ENCODE results near the gene AKAP9. TPM values are rescaled to one million over a fixed set of nuclear protein-coding genes. Genes with fewer than 3 reads are reported as not detected.
"Not testable (repeated sequence)": the region's sequence is repeated elsewhere in the genome, so short reads cannot be mapped to it uniquely, and the experiment has no call there.

The AKAP9 gene
- total and polyA plus RNA-seq, 4 donors: 14.6 to 97.7 (median 57.0) TPM

- Histone ChIP-seq H3K4me3 (ENCODE audit: low read depth in 1 of 3, low read length in 3 of 3) (no peak overlapping the region), H3K36me3 (ENCODE audit: control insufficient read depth in 4 of 4, insufficient read depth in 3 of 4, low read depth in 1 of 4, low read length in 3 of 4) (peaks cover 0 to 5% (median 3%) of the 10 kb centered on the region in 4 donors), H3K9me3 (ENCODE audit: control insufficient read depth in 4 of 4, low read length in 3 of 4) (no peaks in the 10 kb centered on the region), H3K9ac (ENCODE audit: low read depth in 1 of 2, low read length in 2 of 2) (no peak overlapping the region), H3K27me3 (ENCODE audit: control insufficient read depth in 4 of 4, insufficient read depth in 4 of 4, low read length in 3 of 4) (no peaks in the 10 kb centered on the region), H3K27ac (ENCODE audit: low read depth in 1 of 2, low read length in 2 of 2) (no peak overlapping the region), H3K4me1 (ENCODE audit: control insufficient read depth in 4 of 4, insufficient read depth in 4 of 4, low read length in 3 of 4) (peaks cover 0 to 4% (median 0%) of the 10 kb centered on the region in 4 donors)
- TF ChIP-seq JUND (IDR thresholded peaks at IDR 0.05) (no peak), HNF4A (conservative IDR thresholded peaks at IDR 0.05) (no peak), TAF1 (conservative IDR thresholded peaks at IDR 0.05) (no peak)
- DNase-seq (ENCODE audit: low spot score): no peak
These were observed 33.4 kb downstream of the AKAP9 start for GRCh38 chr7:91974066-91974465.

GRCh38 chr7:91976743-91977142, 36.1 kb downstream of the AKAP9 start:
- TF ChIP-seq ATF3 (IDR thresholded peaks at IDR 0.05) (no peak), ZBTB33 (IDR thresholded peaks at IDR 0.05) (no peak), RAD21 (IDR thresholded peaks at IDR 0.05) (no peak), EGR1 (IDR thresholded peaks at IDR 0.05; ENCODE audit: low read depth in 2 of 2) (no peak), CTCF (IDR thresholded peaks at IDR 0.05; ENCODE audit: low read depth, low read length, missing input control) (no peak), GABPA (IDR thresholded peaks at IDR 0.05 in 1 of 2, conservative IDR thresholded peaks at IDR 0.05 in 1 of 2) (no peak), FOXA1 (IDR thresholded peaks at IDR 0.05) (no peak), JUND (IDR thresholded peaks at IDR 0.05) (no peak), TAF1 (conservative IDR thresholded peaks at IDR 0.05) (no peak), RXRA (IDR thresholded peaks at IDR 0.05) (no peak), FOXA2 (IDR thresholded peaks at IDR 0.05) (no peak)
- Histone ChIP-seq H3K36me3 (ENCODE audit: control insufficient read depth in 4 of 4, insufficient read depth in 3 of 4, low read depth in 1 of 4, low read length in 3 of 4) (peaks cover 0 to 9% (median 4%) of the 10 kb centered on the region in 4 donors), H3K27ac (ENCODE audit: low read depth in 1 of 2, low read length in 2 of 2) (no peak overlapping the region), H3K4me1 (ENCODE audit: control insufficient read depth in 4 of 4, insufficient read depth in 4 of 4, low read length in 3 of 4) (peaks cover 0 to 4% (median 0%) of the 10 kb centered on the region in 4 donors), H3K27me3 (ENCODE audit: control insufficient read depth in 4 of 4, insufficient read depth in 4 of 4, low read length in 3 of 4) (no peaks in the 10 kb centered on the region), H3K9me3 (ENCODE audit: control insufficient read depth in 4 of 4, low read length in 3 of 4) (no peaks in the 10 kb centered on the region), H3K9ac (ENCODE audit: low read depth in 1 of 2, low read length in 2 of 2) (no peak overlapping the region), H3K4me3 (ENCODE audit: low read depth in 1 of 3, low read length in 3 of 3) (no peak overlapping the region)
- 98% methylated on average over 4 of the region's 4 CpGs for WGBS
- no peak for DNase-seq (ENCODE audit: low spot score)

DNA sequence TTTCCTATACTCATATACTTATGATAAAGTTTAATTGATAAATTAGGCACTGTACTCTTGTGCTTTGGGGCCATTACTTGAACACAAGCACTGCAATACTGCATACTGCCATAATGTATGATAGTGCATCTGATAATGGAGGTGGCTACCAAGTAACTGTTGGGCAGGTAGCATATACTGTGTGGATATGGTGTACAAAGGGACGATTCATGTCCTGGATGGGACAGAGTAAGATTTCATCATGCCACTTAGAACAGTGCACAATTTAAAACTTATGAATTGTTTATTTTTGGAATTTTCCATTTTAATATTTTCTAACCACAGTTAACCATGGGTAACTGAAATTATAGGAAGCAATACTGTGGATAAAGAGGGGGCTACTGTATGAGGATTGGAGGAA, 38.9 kb downstream of the AKAP9 start:
- TF ChIP-seq, protein P1, sequence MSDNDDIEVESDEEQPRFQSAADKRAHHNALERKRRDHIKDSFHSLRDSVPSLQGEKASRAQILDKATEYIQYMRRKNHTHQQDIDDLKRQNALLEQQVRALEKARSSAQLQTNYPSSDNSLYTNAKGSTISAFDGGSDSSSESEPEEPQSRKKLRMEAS (IDR thresholded peaks at IDR 0.05): no peak
- TF ChIP-seq ZBTB33 (IDR thresholded peaks at IDR 0.05) (no peak), RAD21 (IDR thresholded peaks at IDR 0.05) (no peak)
- Histone ChIP-seq H3K4me1 (ENCODE audit: control insufficient read depth in 4 of 4, insufficient read depth in 4 of 4, low read length in 3 of 4) (no peaks in the 10 kb centered on the region), H3K9me3 (ENCODE audit: control insufficient read depth in 4 of 4, low read length in 3 of 4) (no peaks in the 10 kb centered on the region), H3K9ac (ENCODE audit: low read depth in 1 of 2, low read length in 2 of 2) (no peak overlapping the region), H3K27me3 (ENCODE audit: control insufficient read depth in 4 of 4, insufficient read depth in 4 of 4, low read length in 3 of 4) (no peaks in the 10 kb centered on the region), H3K27ac (ENCODE audit: low read depth in 1 of 2, low read length in 2 of 2) (no peak overlapping the region), H3K4me3 (ENCODE audit: low read depth in 1 of 3, low read length in 3 of 3) (no peak overlapping the region), H3K36me3 (ENCODE audit: control insufficient read depth in 4 of 4, insufficient read depth in 3 of 4, low read depth in 1 of 4, low read length in 3 of 4) (peaks cover 0 to 6% (median 3%) of the 10 kb centered on the region in 4 donors)
- no peak for DNase-seq (ENCODE audit: low spot score)
- WGBS: 95% methylated on average over 1 of the region's 1 CpG

DNA sequence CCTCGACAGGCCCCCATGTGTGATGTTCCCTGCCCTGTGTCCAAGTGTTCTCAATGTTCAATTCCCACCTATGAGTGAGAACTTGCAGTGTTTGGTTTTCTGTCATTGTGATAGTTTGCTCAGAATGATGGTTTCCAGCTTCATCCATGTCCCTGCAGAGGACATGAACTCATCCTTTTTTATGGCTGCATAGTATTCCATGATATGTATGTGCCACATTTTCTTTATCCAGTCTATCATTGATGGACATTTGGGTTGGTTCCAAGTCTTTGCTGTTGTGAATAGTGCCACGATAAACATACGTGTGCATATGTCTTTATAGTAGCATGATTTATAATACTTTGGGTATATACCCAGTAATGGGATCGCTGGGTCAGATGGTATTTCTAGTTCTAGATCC, 41.7 kb downstream of the AKAP9 start:
- not testable (repeated sequence) for DNase-seq (ENCODE audit: low spot score)

More for the DNA sequence above, 41.7 kb downstream of the AKAP9 start:
- H3K4me3 ChIP-seq (ENCODE audit: low read depth in 1 of 3, low read length in 3 of 3); H3K9me3 ChIP-seq (ENCODE audit: control insufficient read depth in 4 of 4, low read length in 3 of 4); H3K36me3 ChIP-seq (ENCODE audit: control insufficient read depth in 4 of 4, insufficient read depth in 3 of 4, low read depth in 1 of 4, low read length in 3 of 4); H3K9ac ChIP-seq (ENCODE audit: low read depth in 1 of 2, low read length in 2 of 2); H3K4me1 ChIP-seq (ENCODE audit: control insufficient read depth in 4 of 4, insufficient read depth in 4 of 4, low read length in 3 of 4); H3K27me3 ChIP-seq (ENCODE audit: control insufficient read depth in 4 of 4, insufficient read depth in 4 of 4, low read length in 3 of 4); H3K27ac ChIP-seq (ENCODE audit: low read depth in 1 of 2, low read length in 2 of 2): not testable (repeated sequence)
- 96% methylated on average over 4 of the region's 4 CpGs for WGBS
